HuH-7 (cell line): Measurements from ENCODE around the gene PHKA1.
"Not testable (repeated sequence)": the region's sequence is repeated elsewhere in the genome, so short reads cannot be mapped to it uniquely, and the experiment has no call there.

Experiments used
- DNase-seq: peaks from one replicate; pipeline ENCODE4 v3.0.0; 2011; ENCODE audit warnings: low spot score

Gene PHKA1

GRCh38 chrX:72713599-72714477 is at the start of gene PHKA1:
TSS of gene PHKA1 (minus strand) at chrX:72714306. CDS start at chrX:72713880, 426 bp downstream.
- DNase-seq = not testable (repeated sequence)

GRCh38 chrX:72760454-72760853 is 46.3 kb upstream of the PHKA1 start:
- not testable (repeated sequence) for DNase-seq

DNA sequence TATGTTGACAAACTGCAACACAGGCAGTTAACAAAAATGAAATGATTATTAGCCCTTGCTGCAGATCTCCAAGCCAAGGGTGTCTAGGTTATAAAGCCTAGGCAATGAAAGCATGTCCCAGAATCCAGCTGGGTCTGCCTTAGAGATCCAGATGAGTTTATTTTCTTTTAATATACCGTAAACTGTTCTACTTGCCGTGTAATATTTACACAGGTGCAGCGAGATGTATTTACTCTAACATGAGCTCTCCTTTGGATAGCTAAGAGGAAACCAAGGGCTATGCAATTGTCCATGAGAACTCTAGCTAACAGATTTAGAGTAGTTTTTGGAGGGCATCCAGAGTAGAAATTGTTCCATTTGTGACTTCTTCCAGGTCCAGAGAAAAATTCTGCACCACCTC is 34.4 kb upstream of the PHKA1 start:
- DNase-seq = not testable (repeated sequence)

DNA sequence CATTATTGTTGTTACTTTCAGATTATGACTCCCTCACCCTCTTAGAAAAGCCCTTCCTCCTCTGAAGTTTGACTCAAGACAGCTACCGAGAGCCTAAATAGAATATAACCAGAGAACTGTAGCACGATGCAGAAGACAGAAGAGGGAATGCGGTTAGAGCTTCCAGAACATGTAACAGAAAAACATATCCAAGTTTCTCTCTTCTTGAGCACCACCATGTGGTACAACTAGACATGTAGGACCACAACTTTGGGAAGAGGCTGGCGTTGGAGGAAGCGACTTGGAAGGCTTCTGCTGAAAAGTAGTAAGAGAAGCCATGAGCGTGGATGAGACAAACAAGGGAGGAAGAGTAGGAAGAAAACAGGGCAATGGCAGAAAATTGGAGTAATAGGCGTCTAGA is 31.4 kb upstream of the PHKA1 start:
- DNase-seq = not testable (repeated sequence)

DNA sequence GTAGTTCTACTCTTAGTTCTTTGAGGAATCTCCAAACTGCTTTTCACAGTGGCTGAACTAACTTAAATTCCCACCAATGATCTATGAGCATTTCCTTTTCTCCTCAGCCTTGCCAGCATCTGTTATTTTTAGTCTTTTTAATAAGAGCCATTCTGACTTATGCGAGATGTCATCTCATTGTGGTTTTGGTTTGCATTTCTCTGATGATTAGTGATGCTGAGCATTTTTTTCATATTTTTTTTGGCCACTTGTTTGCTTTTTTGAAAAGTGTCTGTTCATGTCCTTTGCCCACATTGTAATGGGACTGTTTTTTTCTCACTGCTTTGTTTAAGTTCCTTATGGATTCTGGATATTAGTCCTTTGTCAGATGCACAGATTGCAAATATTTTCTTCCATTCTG is 21.5 kb upstream of the PHKA1 start:
- no peak for DNase-seq

GRCh38 chrX:72733636-72734035 is 19.5 kb upstream of the PHKA1 start:
- not testable (repeated sequence) for DNase-seq

- DNase-seq = no peak
These were observed 13.7 kb upstream of the PHKA1 start for GRCh38 chrX:72727846-72728245.

- DNase-seq = no peak
These were observed 2.7 kb upstream of the PHKA1 start for GRCh38 chrX:72716766-72717165.

DNA sequence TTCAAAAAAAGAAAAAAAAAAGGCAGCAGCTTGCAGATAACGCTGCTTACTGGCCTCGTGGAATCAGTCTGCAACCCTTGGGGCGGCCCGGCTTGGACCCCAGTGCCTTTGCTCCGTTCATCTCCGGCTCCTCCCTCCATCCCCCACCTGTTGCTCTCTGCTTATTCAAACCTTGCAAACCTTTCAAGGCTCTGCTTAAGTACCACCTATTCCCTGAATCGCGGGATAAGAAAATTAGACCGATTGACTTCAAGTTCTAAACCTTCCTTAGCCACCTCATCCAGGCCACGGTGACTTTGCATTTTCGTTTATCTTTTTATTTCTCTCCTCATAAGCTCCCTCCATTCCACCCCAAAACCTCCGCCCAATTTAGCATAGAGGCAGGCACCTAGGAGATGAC is 1.4 kb upstream of the PHKA1 start:
- DNase-seq = no peak

GRCh38 chrX:72714478-72714916 is 391 bp upstream of the PHKA1 start:
- DNase-seq = no peak

- no peak for DNase-seq
These were observed 976 bp downstream of the PHKA1 start for GRCh38 chrX:72713130-72713529.

- DNase-seq = no peak
These were observed 1.9 kb downstream of the PHKA1 start for GRCh38 chrX:72712094-72712755.

DNA sequence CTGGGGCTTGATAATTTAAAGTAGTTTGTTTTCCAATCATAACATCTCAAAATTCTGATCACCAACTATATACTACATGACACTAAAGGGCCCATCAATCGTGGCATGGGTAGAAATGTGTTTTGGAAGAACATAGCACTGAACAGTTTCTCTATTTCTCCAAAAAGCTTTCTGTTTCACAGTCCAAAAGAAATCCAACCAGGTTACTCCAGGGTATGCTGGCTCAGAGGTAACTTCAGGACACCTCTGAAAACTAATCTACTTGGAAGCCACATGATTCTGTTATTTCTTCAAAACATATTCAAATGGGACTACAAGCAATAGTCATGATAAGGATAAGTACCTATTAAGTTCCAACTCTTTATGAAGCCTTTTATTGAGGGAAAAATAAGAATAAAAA is 8.3 kb downstream of the PHKA1 start:
- DNase-seq = no peak

DNA sequence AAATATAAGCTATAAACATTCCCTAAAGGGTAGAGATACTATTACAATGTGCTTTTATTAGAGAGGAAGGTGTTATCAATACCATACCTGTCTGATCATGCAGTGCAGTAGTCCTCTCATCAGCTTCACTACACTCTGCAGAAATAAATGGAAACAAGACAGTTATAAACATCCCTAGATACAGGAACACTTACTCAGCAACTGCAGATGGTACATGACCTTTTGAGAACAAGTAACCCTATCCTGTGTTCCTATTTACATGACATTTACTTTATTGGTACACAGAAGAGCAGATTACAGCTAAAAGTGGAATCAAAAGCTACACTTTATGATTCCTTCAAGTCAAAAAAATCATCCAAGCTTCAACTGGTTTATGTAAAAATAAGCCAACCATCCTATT is 9.0 kb downstream of the PHKA1 start:
- no peak for DNase-seq

DNA sequence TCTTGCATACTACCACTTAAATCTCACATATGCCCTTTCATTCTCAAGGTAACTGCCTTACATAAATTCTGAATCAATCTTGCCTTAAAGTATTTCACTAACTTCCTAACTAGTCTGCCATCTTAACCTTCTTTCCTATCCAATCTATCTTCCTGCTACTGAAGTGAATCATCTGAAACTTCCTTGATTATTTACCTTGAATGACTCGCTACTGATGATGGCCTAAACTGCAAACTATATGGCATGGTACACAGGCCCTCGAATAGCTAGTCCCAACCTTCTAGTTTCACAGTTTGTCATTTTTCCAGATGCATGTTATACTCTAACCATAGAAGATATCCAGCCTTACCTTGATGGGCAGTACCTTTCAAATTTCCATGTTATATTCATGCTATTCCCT is 19.9 kb downstream of the PHKA1 start:
- DNase-seq = no peak

- no peak for DNase-seq
These were observed 20.6 kb downstream of the PHKA1 start for GRCh38 chrX:72693477-72693876.

- DNase-seq = no peak
These were observed 26.7 kb downstream of the PHKA1 start for GRCh38 chrX:72687396-72687795.

- DNase-seq = no peak
These were observed 28.2 kb downstream of the PHKA1 start for GRCh38 chrX:72685810-72686456.

DNA sequence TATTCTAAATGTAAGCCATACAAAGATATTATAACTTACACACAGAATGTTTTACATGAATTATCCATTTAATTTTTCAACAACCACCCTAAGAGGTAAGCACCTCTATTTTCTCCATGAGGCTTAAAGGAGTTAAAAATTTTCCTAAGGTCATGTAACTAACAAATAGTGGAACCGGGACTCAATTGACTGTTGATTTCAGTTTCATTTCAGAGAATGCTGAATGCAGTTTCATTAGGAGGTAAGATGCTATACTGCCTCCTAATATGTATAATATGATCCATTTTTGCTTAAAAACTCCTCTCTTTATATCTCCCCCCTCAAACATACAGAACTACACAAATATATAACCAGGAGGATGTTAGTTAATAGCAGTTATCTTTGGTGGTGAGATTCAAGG is 29.1 kb downstream of the PHKA1 start:
- no peak for DNase-seq

GRCh38 chrX:72683631-72684030 is 30.5 kb downstream of the PHKA1 start:
- DNase-seq = no peak

- no peak for DNase-seq
These were observed 37.6 kb downstream of the PHKA1 start for GRCh38 chrX:72676465-72676864.

GRCh38 chrX:72673951-72674350 is 40.2 kb downstream of the PHKA1 start:
- DNase-seq = not testable (repeated sequence)

GRCh38 chrX:72669508-72669907 is 44.6 kb downstream of the PHKA1 start:
- DNase-seq = not testable (repeated sequence)
